Skeletal muscle tissue (tissue), 4 donors: ENCODE results near the gene CENPW. TPM values are rescaled to one million over a fixed set of nuclear protein-coding genes. Genes with fewer than 3 reads are reported as not detected.

Source experiments
- H3K27ac ChIP-seq: one replicate; pipeline ENCODE4 v1.7.0; 2013; ENCODE audit warnings: mild to moderate bottlenecking, low read depth, low read length, inconsistent platforms
- H3K27me3 ChIP-seq, 3 donors: one replicate each; pipeline ENCODE4 v1.7.0; 2013; ENCODE audit warnings: low read length in 3 of 3; ENCODE audit not compliant: control insufficient read depth in 3 of 3, insufficient read depth in 3 of 3
- H3K36me3 ChIP-seq, 3 donors: one replicate each; pipeline ENCODE4 v1.7.0; 2013; ENCODE audit warnings: low read length in 3 of 3; ENCODE audit not compliant: control insufficient read depth in 3 of 3, insufficient read depth in 3 of 3
- H3K4me1 ChIP-seq, 3 donors: one replicate each; pipeline ENCODE4 v1.7.0; 2013; ENCODE audit warnings: low read length in 3 of 3, mild to moderate bottlenecking in 3 of 3; ENCODE audit not compliant: control insufficient read depth in 3 of 3, insufficient read depth in 3 of 3
- H3K4me3 ChIP-seq, 3 donors: one replicate each; pipeline ENCODE4 v1.7.0; 2013; ENCODE audit warnings: low read length in 3 of 3
- H3K9ac ChIP-seq, 3 donors: one replicate each; pipeline ENCODE4 v1.7.0; 2013; ENCODE audit warnings: low read length in 3 of 3, mild to moderate bottlenecking in 3 of 3, moderate library complexity in 2 of 3, low read depth in 1 of 3
- H3K9me3 ChIP-seq, 3 donors: one replicate each; pipeline ENCODE4 v1.7.0; 2013; ENCODE audit warnings: low read length in 3 of 3; ENCODE audit not compliant: control insufficient read depth in 3 of 3
- total RNA-seq: library from RNA; depleted of rRNA; stranded (reverse); fragments of >200 nt; gene quantifications from one replicate; pipeline ENCODE4 v1.2.3, GENCODE V29; 2014
- donor health status: Osteomylitis.

The CENPW gene
- total RNA-seq, 1 donor from 2014 or later, result 4.2 TPM

- H3K9ac ChIP-seq, result no peak overlapping the region
- no peaks in the 10 kb centered on the region for H3K4me1 ChIP-seq
- H3K4me3 ChIP-seq, result no peak overlapping the region
- H3K36me3 ChIP-seq, result no peaks in the 10 kb centered on the region
- H3K27me3 ChIP-seq, result no peaks in the 10 kb centered on the region
- H3K9me3 ChIP-seq, result peaks cover 0 to 3% (median 0%) of the 10 kb centered on the region in 3 donors
- no peak overlapping the region for H3K27ac ChIP-seq
Measured at GRCh38 chr6:126388104-126388598, 48.2 kb downstream of the CENPW start.

GRCh38 chr6:126396131-126396530, 56.2 kb downstream of the CENPW start:
- no peak overlapping the region for H3K27ac ChIP-seq
- H3K4me3 ChIP-seq, result no peak overlapping the region
- no peaks in the 10 kb centered on the region for H3K27me3 ChIP-seq
- H3K4me1 ChIP-seq, result no peaks in the 10 kb centered on the region
- no peaks in the 10 kb centered on the region for H3K36me3 ChIP-seq
- H3K9me3 ChIP-seq, result peaks cover 0 to 3% (median 0%) of the 10 kb centered on the region in 3 donors
- no peak overlapping the region for H3K9ac ChIP-seq
